ENCODE measurements around the gene FMR1NB.

- no peak for TF ChIP-seq EZH2phosphoT487 (IDR thresholded peaks at IDR 0.05; ENCODE audit: borderline replicate concordance)
- TF ChIP-seq, protein P1, sequence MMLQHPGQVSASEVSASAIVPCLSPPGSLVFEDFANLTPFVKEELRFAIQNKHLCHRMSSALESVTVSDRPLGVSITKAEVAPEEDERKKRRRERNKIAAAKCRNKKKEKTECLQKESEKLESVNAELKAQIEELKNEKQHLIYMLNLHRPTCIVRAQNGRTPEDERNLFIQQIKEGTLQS (IDR thresholded peaks at IDR 0.05): no peak
- TF ChIP-seq JUND (IDR thresholded peaks at IDR 0.05): no peak
- no peak for TF ChIP-seq POLR2A (IDR thresholded peaks at IDR 0.05; ENCODE audit: borderline replicate concordance, extremely low read depth, insufficient read depth, insufficient read length)
- no peak for TF ChIP-seq REST (IDR thresholded peaks at IDR 0.05; ENCODE audit: low read depth)
- TF ChIP-seq POLR2AphosphoS5 (IDR thresholded peaks at IDR 0.05; ENCODE audit: low read depth, low read length): no peak
- TF ChIP-seq, protein P2, sequence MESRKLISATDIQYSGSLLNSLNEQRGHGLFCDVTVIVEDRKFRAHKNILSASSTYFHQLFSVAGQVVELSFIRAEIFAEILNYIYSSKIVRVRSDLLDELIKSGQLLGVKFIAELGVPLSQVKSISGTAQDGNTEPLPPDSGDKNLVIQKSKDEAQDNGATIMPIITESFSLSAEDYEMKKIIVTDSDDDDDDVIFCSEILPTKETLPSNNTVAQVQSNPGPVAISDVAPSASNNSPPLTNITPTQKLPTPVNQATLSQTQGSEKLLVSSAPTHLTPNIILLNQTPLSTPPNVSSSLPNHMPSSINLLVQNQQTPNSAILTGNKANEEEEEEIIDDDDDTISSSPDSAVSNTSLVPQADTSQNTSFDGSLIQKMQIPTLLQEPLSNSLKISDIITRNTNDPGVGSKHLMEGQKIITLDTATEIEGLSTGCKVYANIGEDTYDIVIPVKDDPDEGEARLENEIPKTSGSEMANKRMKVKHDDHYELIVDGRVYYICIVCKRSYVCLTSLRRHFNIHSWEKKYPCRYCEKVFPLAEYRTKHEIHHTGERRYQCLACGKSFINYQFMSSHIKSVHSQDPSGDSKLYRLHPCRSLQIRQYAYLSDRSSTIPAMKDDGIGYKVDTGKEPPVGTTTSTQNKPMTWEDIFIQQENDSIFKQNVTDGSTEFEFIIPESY (IDR thresholded peaks at IDR 0.05; ENCODE audit: extremely low read depth, insufficient replicate concordance, low read length): no peak
These were observed 66.1 kb downstream of the FMR1NB start for GRCh38 chrX:148047200-148047599.
